Right ventricle myocardium superior (tissue), 1 donor: Measurements from ENCODE around the gene RAPGEF6. TPM values are rescaled to one million over a fixed set of nuclear protein-coding genes. Genes with fewer than 3 reads are reported as not detected.
"Not testable (repeated sequence)": the region's sequence is repeated elsewhere in the genome, so short reads cannot be mapped to it uniquely, and the experiment has no call there.

Experiments used
- ATAC-seq: fragments of 200-7000 bp; cut with Tn5 transposase; one replicate; pipeline ENCODE4 v1.9.1; 2020; ENCODE audit warnings: mild to moderate bottlenecking; ENCODE audit not compliant: poor library complexity
- DNase-seq: peaks from one replicate; pipeline ENCODE4 v3.0.0-alpha.2; 2020
- intact Hi-C: fragments of 100-400 bp; cut with DNase I; formaldehyde crosslinking; loops from one replicate; pipeline ENCODE4 v1.11.2; 2022
- total RNA-seq: library from RNA; stranded (reverse); fragmentation: NEBNext Ultra II Directional; extraction: Animal tissue kit (Norgen Biotek cat#: 25700); gene quantifications from one replicate; pipeline ENCODE4 v1.2.1, GENCODE V29; 2021
- donor health status: DM: no; HTN: yes; CAD: no; lungs with severe emphysema.

The RAPGEF6 gene
- total RNA-seq, 1 donor from 2014 or later: 8.2 TPM

DNA sequence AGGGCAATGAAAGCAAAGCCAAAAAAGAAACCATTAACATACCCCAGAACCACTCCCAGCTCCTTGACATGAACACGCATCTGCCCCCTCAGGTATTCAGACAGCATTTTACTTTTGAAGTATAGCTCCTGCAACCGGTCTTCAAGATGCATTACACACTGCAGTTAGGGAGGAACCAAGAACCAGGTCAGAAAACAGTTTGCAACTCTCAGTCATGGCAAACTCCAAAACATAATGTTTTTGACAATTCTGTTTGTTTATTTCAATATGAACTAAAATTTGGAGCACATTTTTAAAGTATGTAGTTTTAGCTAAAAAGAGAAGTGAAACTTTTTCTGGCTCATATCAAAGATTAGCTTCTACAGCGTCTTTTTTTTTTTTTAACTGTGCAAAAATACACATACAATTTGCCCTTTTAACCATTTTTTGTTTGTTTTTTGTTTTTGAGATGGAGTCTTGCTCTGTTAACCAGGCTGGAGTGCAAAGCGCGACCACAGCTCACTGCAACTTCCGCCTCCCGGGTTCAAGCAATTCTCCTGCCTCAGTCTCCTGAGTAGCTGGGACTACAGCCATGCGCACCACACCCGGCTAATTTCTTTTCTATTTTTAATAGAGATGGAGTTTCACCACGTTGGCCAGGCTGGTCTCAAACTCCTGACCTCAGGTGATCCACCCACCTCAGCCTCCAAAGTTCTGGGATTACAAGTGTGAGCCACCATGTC is 12.2 kb upstream of the RAPGEF6 start:
- no peak for ATAC-seq
- intact Hi-C loops: no loop called here
- no peak for DNase-seq

DNA sequence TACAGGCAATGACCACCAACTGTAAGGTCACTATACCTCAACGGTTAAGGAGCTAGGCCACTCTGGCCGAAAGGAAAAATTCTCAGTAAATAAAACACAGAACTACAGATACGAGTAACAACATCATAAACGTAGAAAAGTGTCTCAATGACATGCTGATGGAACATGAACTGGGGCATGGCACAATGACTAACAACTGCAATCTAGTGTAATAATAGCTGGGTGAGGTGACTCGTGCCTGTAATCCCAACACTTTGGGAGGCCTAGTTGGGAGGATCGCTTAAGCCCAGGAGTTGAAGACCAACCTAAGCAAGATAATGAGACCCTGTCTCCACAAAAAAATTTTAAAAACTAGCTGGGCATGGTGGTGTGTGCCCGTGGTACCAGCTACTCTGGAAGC is 9.8 kb upstream of the RAPGEF6 start:
- no peak for DNase-seq
- no peak for ATAC-seq
- intact Hi-C loops: no loop called here

DNA sequence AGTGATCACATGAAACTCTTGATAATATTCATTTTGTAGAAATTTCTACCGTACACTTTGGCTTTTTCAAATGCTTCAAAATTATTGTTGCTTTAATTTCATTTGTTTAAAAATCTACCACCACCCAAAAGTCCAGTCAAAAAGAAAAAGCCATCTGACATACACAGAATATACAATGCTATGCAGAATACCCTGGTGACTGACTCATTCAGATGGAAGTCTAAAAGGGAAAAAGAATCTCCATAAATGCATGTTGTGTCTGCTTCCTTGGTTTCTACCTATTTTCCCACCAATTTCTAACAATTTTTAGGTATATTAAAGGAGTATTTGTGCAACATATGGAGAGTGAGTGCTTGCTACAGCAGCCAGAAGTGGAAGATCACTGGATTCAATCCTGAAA is 9.3 kb upstream of the RAPGEF6 start:
- DNase-seq (no peak), ATAC-seq (no peak)
- intact Hi-C loops: no loop called here

DNA sequence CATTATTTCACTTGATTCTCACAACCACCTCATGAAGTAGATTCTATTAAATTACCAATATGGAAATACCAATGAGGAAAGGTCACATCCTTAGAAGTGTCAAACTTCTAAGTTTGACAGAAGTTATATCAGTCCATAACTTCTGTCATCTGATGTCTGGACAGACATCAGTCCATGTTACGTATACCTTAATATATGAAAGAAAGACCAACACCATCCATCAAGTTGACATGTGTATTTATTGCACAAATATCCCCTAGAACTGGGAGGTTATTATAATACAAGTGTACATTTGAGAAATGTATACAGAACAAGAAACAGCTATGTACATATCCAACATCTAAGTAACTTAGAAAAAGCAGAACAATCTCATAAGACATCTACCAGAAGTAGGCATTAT is 6.5 kb upstream of the RAPGEF6 start:
- DNase-seq (no peak), ATAC-seq (no peak)
- intact Hi-C loops: no loop called here

DNA sequence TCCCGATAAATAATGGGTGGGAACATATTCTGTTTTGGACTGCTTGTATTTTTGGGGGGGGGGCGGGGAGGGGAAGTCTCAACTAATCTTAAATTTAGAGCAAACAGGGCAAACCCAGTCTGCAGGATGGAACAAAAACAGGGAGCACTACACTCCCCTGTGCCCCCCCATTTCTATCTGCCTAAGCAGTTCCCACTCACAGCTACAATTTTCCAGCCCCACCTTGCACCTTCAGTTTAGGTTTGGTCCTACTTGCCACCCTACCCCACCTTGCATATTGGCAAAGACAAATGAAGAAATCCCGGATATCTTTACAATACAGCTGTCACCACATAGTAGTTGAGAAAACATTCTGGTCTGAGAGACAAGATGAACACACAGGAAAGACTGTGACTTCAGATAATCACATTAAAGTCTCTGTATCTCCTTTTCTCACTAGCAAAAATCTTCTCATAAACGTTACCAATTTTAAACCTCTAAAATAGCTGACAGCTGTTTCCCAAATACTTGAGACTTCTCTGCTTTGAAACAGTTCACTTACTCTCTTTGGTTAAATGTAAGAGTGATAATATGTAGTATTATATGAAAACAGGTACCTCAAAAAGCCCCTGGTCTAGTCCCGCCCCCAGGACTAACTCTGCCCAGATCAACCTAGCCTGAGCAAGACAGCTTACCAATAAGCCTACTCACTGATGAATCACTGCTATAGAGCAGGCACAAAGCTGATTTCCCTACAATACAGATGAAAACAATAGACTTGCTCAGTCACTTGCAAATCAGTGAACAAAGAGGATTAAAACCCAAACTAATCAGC is 5.2 kb upstream of the RAPGEF6 start:
- intact Hi-C loops: no loop called here
- DNase-seq: no peak
- no peak for ATAC-seq

DNA sequence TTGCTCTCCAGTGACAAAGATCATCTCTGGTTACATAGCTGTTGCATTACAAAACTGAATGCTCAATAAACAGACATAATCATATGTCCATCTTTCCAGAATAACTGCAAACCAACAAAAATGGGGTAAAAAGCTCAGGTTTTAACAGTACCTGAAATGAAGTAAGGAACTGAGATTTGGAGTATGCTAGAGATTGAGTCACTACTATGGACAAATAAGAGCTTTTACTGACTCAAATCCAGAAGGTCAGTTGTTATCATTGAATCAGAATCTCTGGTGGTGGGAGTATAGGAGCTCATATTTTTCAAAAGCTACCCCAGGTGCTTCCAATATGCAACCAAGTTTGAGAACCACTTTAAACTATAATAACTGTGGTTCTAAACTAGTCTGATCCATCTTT is 4.1 kb upstream of the RAPGEF6 start:
- DNase-seq (no peak), ATAC-seq (no peak)
- intact Hi-C loops: no loop called here

DNA sequence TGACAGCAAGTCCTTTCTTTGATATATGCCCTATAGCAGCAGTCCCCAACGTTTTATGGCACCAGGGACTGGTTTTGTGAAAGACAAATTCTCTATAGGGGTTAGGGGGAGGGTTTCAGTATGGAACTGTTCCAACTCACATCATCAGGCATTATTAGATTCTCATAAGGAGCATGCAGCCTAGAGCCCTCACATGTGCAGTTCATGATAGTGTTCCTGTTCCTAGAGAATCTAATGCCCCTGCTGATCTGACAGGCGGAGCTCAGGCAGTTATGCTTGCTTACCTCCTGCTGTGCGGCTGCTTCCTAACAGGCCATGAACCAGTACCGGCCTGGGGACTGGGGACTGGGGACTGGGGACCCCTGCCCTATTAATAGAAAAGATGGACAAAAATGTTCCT is 2.7 kb upstream of the RAPGEF6 start:
- no peak for ATAC-seq
- intact Hi-C loops: no loop called here
- no peak for DNase-seq

DNA sequence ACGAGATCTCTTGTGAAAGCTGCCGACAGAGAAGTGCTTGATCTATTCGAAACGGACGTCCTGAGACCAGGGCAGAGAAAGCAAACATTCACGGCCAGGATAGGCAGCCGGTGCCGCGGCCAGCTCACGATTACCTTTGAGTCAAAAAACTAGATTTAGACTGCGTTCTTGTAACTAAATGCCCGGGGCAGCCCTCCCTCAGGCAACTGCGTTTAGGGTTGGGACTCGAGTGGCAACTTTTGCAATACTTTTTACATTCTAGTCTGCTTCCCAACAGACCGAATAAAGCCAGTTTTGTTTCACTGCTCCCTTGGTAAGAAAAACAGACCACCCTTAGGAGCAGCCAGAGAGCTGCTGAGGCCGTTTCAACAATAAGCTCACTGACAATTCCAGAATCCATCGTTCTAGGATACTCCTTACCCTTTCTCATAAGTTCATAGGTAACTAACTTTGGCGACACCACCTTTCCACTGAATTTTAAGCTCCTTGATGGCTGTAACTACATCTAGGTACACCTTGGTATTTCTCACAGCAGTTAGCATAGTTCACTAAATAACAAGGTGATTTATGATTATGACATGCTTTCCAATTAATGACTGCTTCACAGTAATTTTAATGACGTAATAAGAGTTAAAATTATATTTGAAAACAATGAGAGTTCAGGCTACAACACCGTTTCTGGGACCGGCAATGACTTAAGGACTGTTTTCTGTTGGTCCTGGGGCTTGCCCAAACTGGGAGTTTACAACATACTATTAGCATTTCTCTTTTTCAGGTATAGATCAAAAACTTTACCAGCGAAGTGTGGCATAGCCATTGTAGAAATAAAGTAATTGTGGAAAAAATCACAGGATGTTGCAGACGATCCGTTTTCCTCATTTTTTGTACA is 899 bp upstream of the RAPGEF6 start:
- DNase-seq: peak; percentile 59
- intact Hi-C loops: no loop called here
- peak; percentile 3 for ATAC-seq

DNA sequence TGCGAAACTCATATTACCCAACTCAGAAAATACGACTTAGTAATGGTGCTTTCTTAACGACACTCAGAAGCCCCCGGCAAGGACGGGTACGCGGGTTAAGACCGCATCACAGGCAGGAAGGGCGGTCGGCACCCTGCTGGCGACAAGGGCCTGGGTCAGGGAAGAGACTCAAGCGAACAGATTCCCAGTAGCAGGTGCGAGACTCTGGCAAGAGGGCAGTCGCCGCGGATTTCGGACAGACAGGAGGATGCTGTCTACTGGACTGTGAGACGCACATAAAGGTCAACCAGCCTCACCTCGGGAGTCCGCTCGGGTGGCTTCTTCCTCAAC is 398 bp downstream of the RAPGEF6 start:
- DNase-seq (no peak), ATAC-seq (peak; percentile 40)
- intact Hi-C loops: no loop called here

DNA sequence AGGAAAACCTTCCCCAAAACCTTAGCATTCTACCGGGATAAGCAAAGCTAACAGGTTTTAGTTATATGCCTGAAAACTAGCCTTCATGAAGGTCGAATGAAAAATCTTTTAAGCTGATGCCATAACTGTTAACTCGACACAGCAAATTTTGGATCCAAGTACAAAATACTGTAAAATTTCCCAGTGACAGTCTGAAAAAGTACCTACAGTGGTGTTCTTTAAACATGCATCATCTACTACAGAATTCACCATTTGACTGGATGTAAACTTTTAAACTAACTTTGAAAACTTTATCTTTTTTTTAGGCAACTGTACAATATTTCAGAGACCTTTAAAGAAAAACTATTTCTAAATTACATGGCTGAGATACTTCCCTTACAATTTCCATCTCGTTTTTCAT is 791 bp downstream of the RAPGEF6 start:
- DNase-seq: no peak
- no peak for ATAC-seq
- intact Hi-C loops: no loop called here

DNA sequence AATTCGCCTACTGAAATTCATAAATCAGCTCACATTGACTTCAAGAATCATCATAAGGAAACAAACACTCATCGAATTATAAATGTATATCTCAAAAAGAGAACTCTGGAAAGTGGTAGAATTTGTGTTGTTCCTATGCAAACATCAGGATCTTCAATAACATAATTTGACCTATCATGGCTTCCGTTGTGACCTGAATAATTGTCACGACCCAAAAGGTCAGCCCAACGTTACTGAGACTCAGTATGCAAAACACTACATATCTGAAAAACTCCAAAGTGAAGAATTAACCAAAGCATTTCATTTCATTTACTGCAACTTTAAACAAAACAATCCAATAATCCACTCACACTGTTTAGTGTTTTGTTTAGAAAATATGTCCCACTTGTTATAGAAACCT is 1.2 kb downstream of the RAPGEF6 start:
- intact Hi-C loops: no loop called here
- ATAC-seq: no peak
- DNase-seq: no peak

DNA sequence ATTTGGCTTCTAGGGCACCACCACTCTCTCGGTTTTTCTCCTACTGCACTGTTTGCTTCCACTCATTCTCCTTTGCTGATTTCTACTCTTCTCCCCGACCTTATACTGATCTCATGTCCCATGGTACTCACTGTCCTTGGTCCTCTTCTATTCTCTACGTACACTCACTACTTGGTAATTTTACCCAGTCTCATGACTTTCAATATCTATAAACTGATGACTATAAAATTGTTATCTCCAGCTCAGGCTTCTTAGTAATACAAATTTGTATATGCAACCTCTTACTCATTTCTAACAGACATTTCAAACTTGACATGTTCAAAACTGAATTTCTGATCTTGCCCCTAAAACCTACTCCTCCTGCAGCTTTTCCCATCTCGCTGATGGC is 4.1 kb downstream of the RAPGEF6 start:
- DNase-seq (no peak), ATAC-seq (no peak)
- intact Hi-C loops: no loop called here

DNA sequence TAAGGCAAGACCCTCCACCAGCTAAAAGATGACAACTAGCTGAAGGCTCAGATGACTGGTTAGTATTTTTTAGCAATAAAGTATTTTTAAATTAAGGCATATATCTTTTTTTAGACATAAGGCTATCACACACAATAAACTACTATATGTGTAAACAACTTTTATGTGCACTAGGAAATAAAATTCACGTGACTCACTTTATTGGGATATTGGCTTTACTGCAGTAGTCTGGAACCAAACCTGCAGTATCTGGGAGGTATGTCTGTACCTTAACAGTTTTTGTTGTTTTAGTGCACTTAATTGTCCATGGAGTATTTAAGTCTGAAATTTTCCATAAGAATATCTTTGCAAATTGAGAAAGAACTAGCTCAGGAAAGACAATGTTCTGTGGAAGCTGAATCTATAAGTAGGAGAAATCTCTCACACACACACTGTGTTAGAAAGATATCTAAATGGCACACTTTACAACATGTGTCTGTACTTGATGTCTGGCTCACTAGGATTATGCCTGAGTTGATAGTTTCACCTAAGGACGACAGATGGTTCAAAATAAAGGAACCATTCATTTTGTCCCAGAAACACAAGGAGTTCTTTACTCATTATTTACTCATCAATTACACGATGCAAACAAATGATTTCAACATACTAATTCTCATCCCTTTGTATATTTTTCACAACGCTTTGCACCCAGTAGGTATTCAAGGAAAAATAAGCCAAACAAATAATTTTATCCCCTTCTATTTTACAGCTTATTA is 4.6 kb downstream of the RAPGEF6 start:
- ATAC-seq: no peak
- intact Hi-C loops: no loop called here
- DNase-seq: no peak

DNA sequence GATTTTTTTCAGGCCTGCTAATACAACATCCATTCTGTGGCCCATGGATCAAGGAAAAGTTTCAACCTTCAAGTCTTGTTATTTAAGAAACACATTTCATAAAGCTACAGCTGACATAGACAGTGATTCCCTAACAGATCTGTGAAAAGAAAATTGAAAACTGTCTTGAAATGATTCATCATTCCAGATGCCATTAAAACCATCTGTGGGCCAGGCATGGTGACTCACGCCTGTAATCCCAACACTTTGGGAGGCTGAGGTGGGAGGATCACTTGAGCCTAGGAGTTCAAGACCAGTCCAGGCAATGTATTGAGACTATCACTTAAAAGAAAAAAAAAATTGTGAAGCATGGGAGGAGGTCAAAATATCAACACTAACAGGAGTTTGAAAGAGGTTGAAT is 6.0 kb downstream of the RAPGEF6 start:
- ATAC-seq: no peak
- intact Hi-C loops: no loop called here
- no peak for DNase-seq

DNA sequence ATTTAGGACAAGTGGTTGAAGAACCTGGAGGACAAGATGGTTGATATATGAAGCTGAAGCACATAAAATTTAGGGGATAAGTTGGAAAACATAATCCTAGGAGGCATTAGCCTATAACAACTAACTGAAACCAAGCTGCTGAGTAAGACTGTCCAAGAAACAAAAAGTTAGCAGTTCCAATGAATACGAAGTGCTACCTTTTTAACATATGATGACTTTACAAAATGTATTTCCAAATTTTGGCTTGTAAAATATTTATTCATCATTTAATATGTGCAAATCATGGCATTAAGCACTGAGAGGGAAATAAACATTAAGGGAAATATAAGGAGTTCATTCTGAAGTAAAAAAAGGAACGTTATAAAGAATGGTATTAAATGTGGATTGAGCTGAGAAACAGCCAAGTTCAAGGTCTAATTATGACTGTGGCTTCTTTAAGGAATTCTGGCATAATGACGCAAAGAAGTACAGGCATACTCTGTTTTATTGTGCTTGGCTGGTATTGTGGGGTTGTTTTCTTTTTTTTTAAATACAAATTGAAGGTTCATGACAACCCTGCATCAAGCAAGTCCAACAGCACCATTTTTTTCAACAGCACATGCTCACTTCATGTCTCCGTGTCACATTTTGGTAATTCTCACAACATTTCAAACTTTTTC is 7.7 kb downstream of the RAPGEF6 start:
- no peak for ATAC-seq
- DNase-seq: no peak
- intact Hi-C loops: no loop called here

DNA sequence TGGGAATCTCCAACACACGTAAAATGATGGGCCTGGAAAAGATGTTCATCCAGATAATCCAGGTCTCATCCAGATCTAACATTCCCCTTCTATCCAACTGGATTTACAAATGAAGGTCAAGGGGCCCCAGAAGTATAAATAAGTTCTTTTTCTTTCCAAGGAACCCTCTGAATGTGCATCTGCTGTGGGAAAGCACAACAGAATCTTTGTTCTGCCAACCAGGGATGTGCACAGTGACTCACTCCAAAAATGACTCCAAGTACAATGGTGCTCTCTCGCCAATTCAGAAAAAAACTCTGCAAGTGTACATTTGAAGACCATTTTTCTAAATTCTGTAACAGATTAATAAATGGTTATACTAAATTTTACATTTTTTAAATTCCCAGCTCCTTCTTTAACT is 12.4 kb downstream of the RAPGEF6 start:
- ATAC-seq (peak; percentile 43), DNase-seq (no peak)
- intact Hi-C loops: no loop called here

DNA sequence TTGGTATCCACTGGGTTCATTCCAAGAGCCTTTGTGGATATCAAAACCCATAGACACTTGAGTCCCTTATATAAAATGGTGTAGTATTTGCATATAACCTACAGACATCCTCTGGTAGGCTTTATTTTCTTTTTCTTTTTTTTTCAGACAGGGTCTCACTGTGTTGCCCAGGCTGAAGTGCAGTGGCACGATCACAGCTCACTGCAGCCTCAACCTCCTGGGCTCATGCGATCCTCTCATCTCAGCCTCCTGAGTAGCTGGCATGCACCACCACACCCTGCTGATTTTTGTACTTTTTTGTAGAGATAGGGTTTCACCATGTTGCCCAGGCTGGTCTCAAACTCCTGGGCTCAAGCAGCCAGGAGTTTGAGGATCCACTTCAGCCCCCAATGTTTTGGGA is 13.9 kb downstream of the RAPGEF6 start:
- intact Hi-C loops, DNase-seq, ATAC-seq: not testable (repeated sequence)

DNA sequence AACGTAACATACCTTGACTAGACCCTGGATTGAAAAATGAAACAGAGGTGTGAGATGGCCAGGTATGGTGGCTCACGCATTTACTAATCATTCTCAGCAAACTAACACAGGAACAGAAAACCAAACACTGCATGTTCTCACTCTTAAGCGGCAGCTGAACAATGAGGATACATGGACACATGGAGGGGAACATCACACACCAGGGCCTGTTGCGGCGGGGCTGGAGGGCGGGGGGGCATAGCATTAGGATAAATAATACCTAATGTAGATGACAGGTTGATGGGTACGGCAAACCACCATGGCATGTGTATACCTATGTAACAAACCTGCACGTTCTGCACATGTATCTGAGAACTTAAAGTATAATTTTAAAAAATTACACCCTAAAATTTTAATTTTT is 15.9 kb downstream of the RAPGEF6 start:
- intact Hi-C loops: no loop called here
- ATAC-seq (no peak), DNase-seq (no peak)
